Ovary (tissue), 3 donors: ENCODE data around the gene FAM107B.

ENCODE experiments used
- POLR2A ChIP-seq: fragments of 450-650 bp; IDR thresholded peaks from one replicate; pipeline ENCODE4 v1.6.1; 2017; ENCODE audit warnings: antibody characterized with exemption, mild to moderate bottlenecking, moderate library complexity
- TF ChIP-seq, protein P1 (sequence below), 3 donors: fragments of 450-650 bp in 2 of 3; fragments of 200-600 bp in 1 of 3; IDR thresholded peaks; one replicate each; pipeline versions ENCODE4 v1.5.1 to v1.8.0; 2016 to 2022; ENCODE audit warnings: antibody characterized with exemption in 3 of 3, mild to moderate bottlenecking in 1 of 3
- donor health status: DM: no; HTN: no; CAD: no.

GRCh38 chr10:14540611-14541010, 234.1 kb downstream of the FAM107B start:
- TF ChIP-seq, protein P1, sequence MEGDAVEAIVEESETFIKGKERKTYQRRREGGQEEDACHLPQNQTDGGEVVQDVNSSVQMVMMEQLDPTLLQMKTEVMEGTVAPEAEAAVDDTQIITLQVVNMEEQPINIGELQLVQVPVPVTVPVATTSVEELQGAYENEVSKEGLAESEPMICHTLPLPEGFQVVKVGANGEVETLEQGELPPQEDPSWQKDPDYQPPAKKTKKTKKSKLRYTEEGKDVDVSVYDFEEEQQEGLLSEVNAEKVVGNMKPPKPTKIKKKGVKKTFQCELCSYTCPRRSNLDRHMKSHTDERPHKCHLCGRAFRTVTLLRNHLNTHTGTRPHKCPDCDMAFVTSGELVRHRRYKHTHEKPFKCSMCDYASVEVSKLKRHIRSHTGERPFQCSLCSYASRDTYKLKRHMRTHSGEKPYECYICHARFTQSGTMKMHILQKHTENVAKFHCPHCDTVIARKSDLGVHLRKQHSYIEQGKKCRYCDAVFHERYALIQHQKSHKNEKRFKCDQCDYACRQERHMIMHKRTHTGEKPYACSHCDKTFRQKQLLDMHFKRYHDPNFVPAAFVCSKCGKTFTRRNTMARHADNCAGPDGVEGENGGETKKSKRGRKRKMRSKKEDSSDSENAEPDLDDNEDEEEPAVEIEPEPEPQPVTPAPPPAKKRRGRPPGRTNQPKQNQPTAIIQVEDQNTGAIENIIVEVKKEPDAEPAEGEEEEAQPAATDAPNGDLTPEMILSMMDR (IDR thresholded peaks at IDR 0.05) = no peak
- TF ChIP-seq POLR2A = no peak
